ENCODE data around the gene DLGAP1.
"Not testable (repeated sequence)": the region's sequence is repeated elsewhere in the genome, so short reads cannot be mapped to it uniquely, and the experiment has no call there.

Gene DLGAP1

GRCh38 chr18:3610813-3611212 lies 844.3 kb downstream of the DLGAP1 start:
- in situ Hi-C loops (cut with HindIII; ENCODE audit: low pct_unique_long_range_greater_than_20kb, low sequenced_read_pairs) = no loop called here
- TF ChIP-seq JUND (IDR thresholded peaks at IDR 0.05; ENCODE audit: low read depth) = no peak
- DNase-seq (ENCODE audit: low read depth in 1 of 2, low spot score in 1 of 2) = no peak

- in situ Hi-C loops (cut with HindIII; ENCODE audit: low pct_unique_long_range_greater_than_20kb, low sequenced_read_pairs) = no loop called here
- TF ChIP-seq JUND (IDR thresholded peaks at IDR 0.05; ENCODE audit: low read depth) = no peak
These were observed 844.9 kb downstream of the DLGAP1 start for GRCh38 chr18:3610188-3610708.

GRCh38 chr18:3608488-3608887 lies 846.6 kb downstream of the DLGAP1 start:
- no peak for DNase-seq (ENCODE audit: low read depth in 1 of 2, low spot score in 1 of 2)
- TF ChIP-seq JUND (IDR thresholded peaks at IDR 0.05; ENCODE audit: low read depth) = no peak
- in situ Hi-C loops (cut with HindIII; ENCODE audit: low pct_unique_long_range_greater_than_20kb, low sequenced_read_pairs) = no loop called here

More at GRCh38 chr18:3610188-3610708, 844.9 kb downstream of the DLGAP1 start:
- no peak for DNase-seq (ENCODE audit: low read depth in 1 of 2, low spot score in 1 of 2)

DNA sequence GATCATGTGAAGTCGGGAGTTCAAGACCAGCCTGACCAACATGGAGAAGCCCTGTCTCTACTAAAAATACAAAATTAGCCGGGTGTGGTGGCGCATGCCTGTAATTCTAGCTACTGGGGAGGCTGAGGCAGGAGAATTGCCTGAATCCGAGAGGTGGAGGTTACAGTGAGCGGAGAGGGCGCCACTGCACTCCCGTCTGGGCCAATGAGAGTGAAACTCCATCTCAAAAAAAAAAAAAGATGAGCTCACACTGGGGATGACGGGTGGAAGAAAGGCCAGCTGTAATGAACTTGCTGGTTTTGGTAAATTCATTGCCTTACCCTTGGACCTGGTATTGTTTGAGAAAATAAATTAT lies 847.0 kb downstream of the DLGAP1 start:
- in situ Hi-C loops (cut with HindIII; ENCODE audit: low pct_unique_long_range_greater_than_20kb, low sequenced_read_pairs); DNase-seq (ENCODE audit: low read depth in 1 of 2, low spot score in 1 of 2): not testable (repeated sequence)

- no peak for TF ChIP-seq JUND (IDR thresholded peaks at IDR 0.05; ENCODE audit: low read depth)
- no peak for DNase-seq (ENCODE audit: low read depth in 1 of 2, low spot score in 1 of 2)
- in situ Hi-C loops (cut with HindIII; ENCODE audit: low pct_unique_long_range_greater_than_20kb, low sequenced_read_pairs) = no loop called here
These were observed 847.6 kb downstream of the DLGAP1 start for GRCh38 chr18:3607309-3608098.

GRCh38 chr18:3606863-3607262 lies 848.2 kb downstream of the DLGAP1 start:
- DNase-seq (ENCODE audit: low read depth in 1 of 2, low spot score in 1 of 2); in situ Hi-C loops (cut with HindIII; ENCODE audit: low pct_unique_long_range_greater_than_20kb, low sequenced_read_pairs): not testable (repeated sequence)

DNA sequence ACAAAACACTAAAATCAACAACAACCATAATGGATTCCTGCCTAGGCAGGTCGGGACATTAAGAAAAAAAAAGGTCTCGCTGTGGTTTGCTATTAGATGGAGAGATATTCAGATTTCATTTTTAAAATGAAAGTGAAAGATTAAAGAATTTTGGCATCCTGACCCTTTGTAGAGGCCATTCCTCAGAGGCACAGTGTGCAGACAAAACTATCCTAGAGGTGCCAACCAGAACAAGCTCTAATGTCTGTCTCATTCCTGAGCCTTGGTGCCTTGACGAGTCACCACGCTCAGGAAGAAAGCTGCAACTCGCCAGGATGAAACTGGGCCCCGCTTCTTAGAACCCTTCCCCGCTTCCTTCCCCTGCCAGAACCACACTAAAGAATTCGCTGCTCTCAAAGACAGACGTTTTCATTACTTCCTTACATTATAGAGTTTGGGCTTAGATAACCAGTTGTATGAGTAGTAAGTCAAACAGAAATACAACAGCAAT lies 849.1 kb downstream of the DLGAP1 start:
- no peak for DNase-seq (ENCODE audit: low read depth in 1 of 2, low spot score in 1 of 2)
- in situ Hi-C loops (cut with HindIII; ENCODE audit: low pct_unique_long_range_greater_than_20kb, low sequenced_read_pairs) = no loop called here
- no peak for TF ChIP-seq JUND (IDR thresholded peaks at IDR 0.05; ENCODE audit: low read depth)

DNA sequence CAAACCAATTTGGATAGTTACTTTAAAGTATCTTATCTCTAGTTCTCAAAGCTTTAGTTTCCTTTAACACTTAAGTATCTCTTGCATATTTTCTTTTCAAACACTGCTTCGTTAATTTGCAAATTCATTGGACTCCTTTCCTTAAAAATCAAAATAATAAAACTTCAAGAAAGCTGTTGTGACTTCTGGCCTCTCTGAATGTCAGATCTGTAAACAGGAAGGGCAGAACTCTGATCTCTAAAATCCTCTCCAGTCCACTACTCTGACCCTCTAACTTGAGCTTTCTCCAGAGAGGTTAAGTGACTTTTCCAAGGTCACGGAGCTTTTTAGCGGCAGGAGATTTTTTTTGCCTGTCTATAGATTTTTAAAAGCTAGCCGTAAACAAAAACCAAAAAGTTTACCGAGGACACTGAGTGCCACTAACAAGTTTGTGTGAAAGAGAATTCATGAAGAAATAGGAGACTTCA lies 849.6 kb downstream of the DLGAP1 start:
- in situ Hi-C loops (cut with HindIII; ENCODE audit: low pct_unique_long_range_greater_than_20kb, low sequenced_read_pairs) = no loop called here
- no peak for TF ChIP-seq JUND (IDR thresholded peaks at IDR 0.05; ENCODE audit: low read depth)

GRCh38 chr18:3604498-3605408 lies 850.4 kb downstream of the DLGAP1 start:
- TF ChIP-seq JUND (IDR thresholded peaks at IDR 0.05; ENCODE audit: low read depth) = no peak
- in situ Hi-C loops (cut with HindIII; ENCODE audit: low pct_unique_long_range_greater_than_20kb, low sequenced_read_pairs) = no loop called here

More for the DNA sequence above, 849.6 kb downstream of the DLGAP1 start:
- no peak for DNase-seq (ENCODE audit: low read depth in 1 of 2, low spot score in 1 of 2)

GRCh38 chr18:3604235-3604497 lies 850.9 kb downstream of the DLGAP1 start:
- DNase-seq (ENCODE audit: low read depth in 1 of 2, low spot score in 1 of 2) = no peak
- TF ChIP-seq JUND (IDR thresholded peaks at IDR 0.05; ENCODE audit: low read depth) = no peak
- in situ Hi-C loops (cut with HindIII; ENCODE audit: low pct_unique_long_range_greater_than_20kb, low sequenced_read_pairs) = no loop called here

More at GRCh38 chr18:3604498-3605408, 850.4 kb downstream of the DLGAP1 start:
- DNase-seq (ENCODE audit: low read depth in 1 of 2, low spot score in 1 of 2) = no peak

GRCh38 chr18:3603421-3604234 lies 851.5 kb downstream of the DLGAP1 start:
- in situ Hi-C loops (cut with HindIII; ENCODE audit: low pct_unique_long_range_greater_than_20kb, low sequenced_read_pairs) = no loop called here
- TF ChIP-seq JUND (IDR thresholded peaks at IDR 0.05; ENCODE audit: low read depth) = no peak
- peak in 1 of 2 experiments; percentile 56 for DNase-seq (ENCODE audit: low read depth in 1 of 2, low spot score in 1 of 2)

DNA sequence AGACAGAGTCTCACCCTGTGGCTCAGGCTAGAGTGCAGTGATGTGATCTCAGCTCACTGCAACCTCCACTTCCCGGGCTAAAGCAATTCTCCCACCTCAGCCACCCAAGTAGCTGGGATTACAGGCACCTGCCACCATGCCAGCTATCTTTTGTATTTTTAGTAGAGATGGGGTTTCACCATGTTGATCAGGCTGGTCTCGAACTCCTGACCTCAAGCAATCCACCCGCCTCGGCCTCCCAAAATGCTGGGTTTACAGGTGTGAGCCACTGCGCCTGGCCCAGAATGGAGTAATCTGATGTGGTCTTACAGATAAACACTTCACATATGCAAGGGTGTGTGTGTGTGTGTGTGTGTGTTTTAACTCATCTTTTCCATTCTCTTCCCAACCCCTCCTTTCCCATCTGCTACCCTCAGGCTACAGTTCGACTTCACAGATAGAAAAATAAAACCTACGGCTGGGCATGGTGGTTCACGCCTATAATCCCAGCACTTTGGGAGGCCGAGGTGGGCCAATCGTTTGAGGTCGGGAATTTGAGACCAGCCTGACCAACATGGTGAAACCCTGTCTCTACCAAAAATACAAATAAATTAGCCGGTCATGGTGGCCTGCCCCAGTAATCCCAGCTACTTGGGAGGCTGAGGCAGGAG lies 853.9 kb downstream of the DLGAP1 start:
- DNase-seq (ENCODE audit: low read depth in 1 of 2, low spot score in 1 of 2); in situ Hi-C loops (cut with HindIII; ENCODE audit: low pct_unique_long_range_greater_than_20kb, low sequenced_read_pairs): not testable (repeated sequence)

Measured in T47D (cell line).